CD4-positive, alpha-beta T cell (primary cell): ENCODE results near the gene SPTLC2. TPM values are rescaled to one million over a fixed set of nuclear protein-coding genes. Genes with fewer than 3 reads are reported as not detected.

ENCODE experiments used
- ATAC-seq: fragments of 200-7000 bp; cut with Tn5 transposase; one replicate; pipeline ENCODE4 v1.10.0; 2022; ENCODE audit warnings: mild to moderate bottlenecking; ENCODE audit not compliant: poor library complexity
- CTCF ChIA-PET: fragments of 350-600 bp; sonication (Branson Sonifier 250); formaldehyde crosslinking; loops from one replicate; lab custom pipeline; 2021; ENCODE audit warnings: antibody characterized with exemption, inconsistent platforms; lab: Charles Lee
- POLR2A ChIA-PET: fragments of 350-600 bp; sonication (Branson Sonifier 250); formaldehyde crosslinking; loops from one replicate; lab custom pipeline; 2021; ENCODE audit warnings: antibody characterized with exemption, inconsistent platforms; lab: Charles Lee
- DNase-seq, 14 experiments: peaks; one replicate each; pipeline ENCODE4 v3.0.0-alpha.2; 2013 to 2020; ENCODE audit warnings: mixed read lengths in 2 of 14
- H3K27ac ChIP-seq, 2 donors: one replicate each; pipeline versions ENCODE4 v1.5.1 to v1.7.0; 2013; ENCODE audit warnings: low read length in 2 of 2, low read depth in 1 of 2, mild to moderate bottlenecking in 1 of 2
- H3K27me3 ChIP-seq, 2 experiments: 1 replicate in 1 of 2; 2 replicates in 1 of 2; pipeline versions ENCODE4 v1.6.1 to v1.7.0; 2013; ENCODE audit warnings: low read length in 2 of 2, control low read depth in 1 of 2, mild to moderate bottlenecking in 1 of 2, moderate library complexity in 1 of 2; ENCODE audit not compliant: insufficient read depth in 2 of 2, control insufficient read depth in 1 of 2
- H3K36me3 ChIP-seq: one replicate; pipeline ENCODE4 v1.6.1; 2013; ENCODE audit warnings: low read length, control low read depth; ENCODE audit not compliant: insufficient read depth
- H3K4me1 ChIP-seq: one replicate; pipeline ENCODE4 v1.6.1; 2013; ENCODE audit warnings: low read length, control low read depth; ENCODE audit not compliant: insufficient read depth
- H3K4me3 ChIP-seq: one replicate; pipeline ENCODE4 v1.5.1; 2013; ENCODE audit warnings: mild to moderate bottlenecking, low read length, moderate library complexity
- H3K9me3 ChIP-seq, 2 experiments: 1 replicate in 1 of 2; 2 replicates in 1 of 2; pipeline versions ENCODE4 v1.6.1 to v1.7.0; 2013; ENCODE audit warnings: low read length in 2 of 2, mild to moderate bottlenecking in 2 of 2, control low read depth in 1 of 2, moderate library complexity in 1 of 2; ENCODE audit not compliant: control insufficient read depth in 1 of 2, insufficient read depth in 1 of 2
- H3K27ac Mint-ChIP-seq: one replicate; pipeline ENCODE4 v1.8.0; 2020; ENCODE audit warnings: mixed read lengths
- H3K27me3 Mint-ChIP-seq: one replicate; pipeline ENCODE4 v1.8.0; 2021; ENCODE audit warnings: mixed read lengths
- H3K36me3 Mint-ChIP-seq: one replicate; pipeline ENCODE4 v1.8.0; 2021; ENCODE audit warnings: low read depth, mixed read lengths
- H3K4me1 Mint-ChIP-seq: one replicate; pipeline ENCODE4 v1.8.0; 2021; ENCODE audit warnings: low read depth, mixed read lengths
- H3K4me3 Mint-ChIP-seq: one replicate; pipeline ENCODE4 v1.8.0; 2020; ENCODE audit warnings: mild to moderate bottlenecking, mixed read lengths
- H3K9me3 Mint-ChIP-seq: one replicate; pipeline ENCODE4 v1.8.0; 2020; ENCODE audit warnings: mixed read lengths
- CTCF ChIP-seq: fragments of 200-600 bp; IDR thresholded peaks from one replicate; pipeline ENCODE4 v1.8.0; 2022; ENCODE audit warnings: antibody characterized with exemption, mild to moderate bottlenecking
- intact Hi-C, 2 experiments: fragments of 100-400 bp; cut with DNase I in 1 of 2; cut with micrococcal nuclease in 1 of 2; formaldehyde crosslinking; loops; one replicate each; pipeline versions ENCODE4 v1.15.1 to v1.9.0; 2023 to 2025; cut with DNase I, micrococcal nuclease
- total RNA-seq, 174 experiments: library from RNA in 2 of 174; stranded (reverse) in 2 of 174; gene quantifications; one replicate each; pipeline ENCODE4 v1.2.3 and lab custom pipeline; 2021 to 2026

Gene SPTLC2
- total RNA-seq, 2 experiments from 2014 or later, result 13.0 to 14.5 TPM

DNA sequence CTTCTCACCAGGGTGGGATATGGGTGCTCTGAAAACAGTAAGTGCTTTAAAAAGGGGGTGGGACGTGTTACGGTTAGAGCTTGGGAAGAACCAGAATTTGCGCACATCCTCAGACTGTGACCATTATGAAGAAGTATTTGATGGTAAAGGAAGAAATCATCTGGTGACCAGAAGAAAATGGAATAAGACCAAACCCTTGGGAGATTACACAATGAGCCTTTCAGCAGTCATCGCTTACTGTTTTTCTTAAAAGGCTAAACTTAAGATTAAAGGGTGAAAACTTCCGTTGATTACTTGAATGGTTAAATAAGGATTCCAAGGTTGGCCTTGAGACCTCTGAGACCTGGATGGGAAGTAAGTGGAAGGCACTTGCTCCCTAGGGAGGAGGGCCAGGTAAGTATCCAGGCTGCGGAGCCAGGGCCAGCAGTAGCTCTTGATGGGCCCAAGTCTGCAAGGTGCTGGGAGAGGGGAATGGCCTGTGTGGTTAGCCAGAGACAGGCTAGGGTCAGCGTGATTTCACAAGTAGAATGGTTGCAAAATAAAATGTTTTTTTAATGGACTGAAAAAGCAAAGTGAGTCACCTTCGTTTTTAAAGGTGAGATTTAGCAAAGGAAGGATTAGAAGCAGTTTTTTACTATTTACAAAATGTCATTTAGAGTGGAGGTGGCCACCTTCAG lies 104.8 kb downstream of the SPTLC2 start:
- H3K4me1 ChIP-seq, result no peaks in the 10 kb centered on the region
- Mint-ChIP-seq H3K36me3 (peaks cover 76% of the 10 kb centered on the region), H3K9me3 (no peaks in the 10 kb centered on the region), H3K27me3 (no peaks in the 10 kb centered on the region), H3K27ac (no peak overlapping the region), H3K4me1 (no peaks in the 10 kb centered on the region), H3K4me3 (no peak overlapping the region)
- POLR2A ChIA-PET, result no interaction called here
- DNase-seq (no peak), ATAC-seq (no peak)
- no peak overlapping the region for H3K4me3 ChIP-seq
- no peaks in the 10 kb centered on the region for H3K27me3 ChIP-seq
- peaks cover 45% of the 10 kb centered on the region for H3K36me3 ChIP-seq
- H3K9me3 ChIP-seq, result no peaks in the 10 kb centered on the region
- no peak overlapping the region for H3K27ac ChIP-seq
- no peak for TF ChIP-seq CTCF
- intact Hi-C loops, result no loop called here
- CTCF ChIA-PET, result no interaction called here

DNA sequence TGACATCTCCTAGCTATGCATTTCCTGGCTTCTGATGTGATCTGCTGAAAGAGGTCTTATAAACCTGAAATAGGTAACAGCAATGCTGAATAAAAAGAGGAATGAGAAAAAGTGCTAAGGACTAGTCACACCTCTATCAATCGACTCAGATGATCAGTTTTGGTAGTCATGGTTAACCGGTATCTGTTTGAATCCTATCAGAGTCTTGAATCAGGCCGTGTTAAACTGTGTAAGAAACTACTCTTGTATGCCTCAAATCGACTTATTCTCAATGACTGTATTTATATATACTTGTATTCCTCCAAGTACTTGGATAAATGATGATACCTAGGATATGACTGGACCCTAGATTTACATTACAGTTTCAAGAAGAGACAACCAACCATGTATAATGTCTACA lies 107.1 kb downstream of the SPTLC2 start:
- ChIA-PET CTCF (no interaction called here), POLR2A (no interaction called here)
- no peaks in the 10 kb centered on the region for H3K4me1 ChIP-seq
- H3K27ac ChIP-seq, result no peak overlapping the region
- no peak for ATAC-seq
- no peak overlapping the region for H3K4me3 Mint-ChIP-seq
- no peak overlapping the region for H3K27ac Mint-ChIP-seq
- no peaks in the 10 kb centered on the region for H3K4me1 Mint-ChIP-seq
- no peaks in the 10 kb centered on the region for H3K27me3 ChIP-seq
- DNase-seq, result no peak
- TF ChIP-seq CTCF, result no peak
- H3K9me3 ChIP-seq, result no peaks in the 10 kb centered on the region
- no peaks in the 10 kb centered on the region for H3K27me3 Mint-ChIP-seq
- H3K36me3 Mint-ChIP-seq, result peaks cover 64% of the 10 kb centered on the region
- H3K4me3 ChIP-seq, result no peak overlapping the region
- no peaks in the 10 kb centered on the region for H3K9me3 Mint-ChIP-seq
- intact Hi-C loops, result no loop called here
- peaks cover 37% of the 10 kb centered on the region for H3K36me3 ChIP-seq

DNA sequence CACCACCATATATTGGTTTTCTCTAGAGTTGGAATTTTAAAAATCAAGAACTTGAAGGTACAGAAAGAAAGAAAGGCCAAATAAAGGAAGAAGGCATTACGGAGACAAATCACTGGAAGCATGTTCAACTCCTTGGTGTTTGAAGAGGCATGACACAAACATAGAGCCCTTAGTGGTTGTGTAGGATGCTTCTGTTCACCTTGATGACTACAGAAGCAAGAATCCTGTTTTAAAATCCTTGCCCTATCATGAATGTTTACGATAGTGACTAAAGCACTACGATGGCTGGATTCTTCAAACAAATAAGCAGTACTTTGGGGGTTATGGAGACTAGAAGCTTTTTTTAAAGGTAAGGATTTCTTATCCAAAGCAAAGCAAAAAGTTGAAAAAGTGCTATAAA lies 107.6 kb downstream of the SPTLC2 start:
- Histone ChIP-seq H3K27me3 (no peaks in the 10 kb centered on the region), H3K4me3 (no peak overlapping the region), H3K36me3 (peaks cover 36% of the 10 kb centered on the region), H3K27ac (no peak overlapping the region), H3K9me3 (peaks cover 0 to 3% of the 10 kb centered on the region in 2 experiments), H3K4me1 (no peaks in the 10 kb centered on the region)
- Mint-ChIP-seq H3K9me3 (no peaks in the 10 kb centered on the region), H3K4me3 (no peak overlapping the region), H3K36me3 (peaks cover 60% of the 10 kb centered on the region), H3K27ac (no peak overlapping the region), H3K27me3 (no peaks in the 10 kb centered on the region), H3K4me1 (no peaks in the 10 kb centered on the region)
- intact Hi-C loops, result no loop called here
- DNase-seq (no peak), ATAC-seq (no peak)
- ChIA-PET POLR2A (no interaction called here), CTCF (no interaction called here)
- TF ChIP-seq CTCF, result no peak
